Mononuclear cell (primary cell): Measurements from ENCODE around the gene SFMBT2. TPM values are rescaled to one million over a fixed set of nuclear protein-coding genes. Genes with fewer than 3 reads are reported as not detected.

Experiments
- H3K27me3 ChIP-seq: 2 replicates; pipeline ENCODE4 v1.6.0; 2011; ENCODE audit warnings: low read length, control low read depth; ENCODE audit not compliant: insufficient read depth
- H3K4me1 ChIP-seq: 2 replicates; pipeline ENCODE4 v1.5.1; 2011; ENCODE audit warnings: mild to moderate bottlenecking, low read length, control low read depth; ENCODE audit not compliant: insufficient read depth
- H3K4me3 ChIP-seq: 2 replicates; pipeline ENCODE4 v1.5.1; 2011; ENCODE audit warnings: mild to moderate bottlenecking, low read length, moderate library complexity
- H3K9me3 ChIP-seq: 2 replicates; pipeline ENCODE4 v1.5.1; 2011; ENCODE audit warnings: low read depth, mild to moderate bottlenecking, control low read depth, low read length
- total RNA-seq: library from RNA; depleted of rRNA; stranded (reverse); fragments of >200 nt; gene quantifications from one replicate; pipeline ENCODE4 v1.2.3, GENCODE V29; 2012

The SFMBT2 gene
- total RNA-seq, 1 donor, result 22.8 TPM

DNA sequence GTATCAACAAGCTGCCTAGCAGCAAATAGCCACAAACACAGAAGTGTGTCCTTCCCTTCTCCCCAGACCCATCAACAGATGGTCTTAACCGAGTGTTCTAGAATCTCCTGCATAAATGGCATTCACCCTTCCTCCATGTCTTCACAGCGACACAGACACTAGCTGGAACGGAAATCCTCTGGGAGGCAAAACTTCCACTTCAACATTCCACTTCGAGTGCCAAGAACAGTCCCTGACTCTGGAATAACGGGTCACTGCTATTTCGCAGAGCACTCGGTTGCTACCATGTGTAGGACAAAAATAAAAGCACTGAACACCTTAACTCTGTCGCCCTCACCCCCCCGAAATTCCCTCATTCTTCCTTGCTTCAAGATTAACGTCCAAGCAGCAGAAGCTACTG, 65.1 kb downstream of the SFMBT2 start:
- Histone ChIP-seq H3K27me3 (no peaks in the 10 kb centered on the region), H3K4me1 (no peaks in the 10 kb centered on the region), H3K9me3 (no peaks in the 10 kb centered on the region)

GRCh38 chr10:7343040-7343439, 67.8 kb downstream of the SFMBT2 start:
- no peak overlapping the region for H3K4me3 ChIP-seq
- no peaks in the 10 kb centered on the region for H3K27me3 ChIP-seq
- H3K4me1 ChIP-seq, result no peaks in the 10 kb centered on the region
- H3K9me3 ChIP-seq, result no peaks in the 10 kb centered on the region

More for the DNA sequence above, 65.1 kb downstream of the SFMBT2 start:
- H3K4me3 ChIP-seq, result no peak overlapping the region

DNA sequence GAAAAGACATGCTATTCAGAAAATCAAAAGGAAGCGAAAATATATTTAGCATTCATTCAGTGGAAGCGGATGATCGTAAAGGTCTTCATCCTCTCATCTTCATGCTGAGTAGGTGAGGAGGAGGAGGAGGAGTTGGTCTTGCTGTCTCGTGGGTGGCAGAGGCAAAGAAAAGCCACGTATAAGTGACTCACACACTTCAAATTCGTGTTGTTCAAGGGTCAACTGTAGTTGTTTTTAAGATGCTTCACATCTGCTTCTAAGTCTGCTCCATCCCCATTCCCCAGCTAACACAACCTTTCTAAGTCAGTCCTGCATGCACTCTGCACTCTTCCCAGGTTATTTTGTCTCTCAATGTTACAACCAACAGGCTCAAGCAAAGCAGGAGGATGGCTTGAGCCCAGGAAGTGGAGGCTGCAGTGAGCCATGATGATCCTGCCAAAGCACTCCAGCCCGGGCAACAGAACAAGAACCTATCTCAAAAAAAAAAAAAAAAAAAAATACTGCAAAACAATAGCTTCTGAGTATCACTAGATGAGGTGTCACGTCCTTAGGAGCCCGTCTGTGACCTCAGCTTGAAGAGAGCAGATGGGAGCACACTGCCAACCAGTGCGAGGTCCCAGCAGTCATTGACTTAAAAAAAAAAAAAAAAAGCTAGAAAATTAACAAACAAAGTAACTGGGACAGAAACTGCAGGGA, 70.5 kb downstream of the SFMBT2 start:
- Histone ChIP-seq H3K9me3 (no peaks in the 10 kb centered on the region), H3K4me1 (peaks cover 10% of the 10 kb centered on the region), H3K4me3 (no peak overlapping the region), H3K27me3 (no peaks in the 10 kb centered on the region)

- Histone ChIP-seq H3K4me1 (peaks cover 10% of the 10 kb centered on the region), H3K9me3 (no peaks in the 10 kb centered on the region), H3K27me3 (no peaks in the 10 kb centered on the region), H3K4me3 (no peak overlapping the region)
These were observed 71.3 kb downstream of the SFMBT2 start for GRCh38 chr10:7339510-7339909.

DNA sequence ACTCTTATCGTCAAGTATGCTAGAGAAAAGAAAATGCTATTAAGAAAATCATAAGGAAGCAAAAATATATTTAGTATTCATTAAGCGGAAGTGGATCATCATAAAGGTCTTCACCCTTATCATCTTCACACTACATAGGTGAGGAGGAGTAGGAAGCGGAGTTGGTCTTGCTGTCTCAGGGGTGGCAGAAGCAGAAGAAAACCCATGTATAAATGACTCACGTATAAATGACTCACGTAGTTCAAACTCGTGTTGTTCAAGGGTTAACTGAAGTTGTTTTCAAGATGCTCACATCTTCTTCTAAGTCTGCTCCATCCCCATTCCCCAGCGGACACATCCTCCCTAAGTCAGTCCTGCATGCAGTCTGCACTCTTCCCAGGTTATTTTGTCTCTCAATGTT, 72.4 kb downstream of the SFMBT2 start:
- Histone ChIP-seq H3K9me3 (no peaks in the 10 kb centered on the region), H3K4me3 (no peak overlapping the region), H3K4me1 (peaks cover 10% of the 10 kb centered on the region), H3K27me3 (no peaks in the 10 kb centered on the region)

GRCh38 chr10:7337431-7338171, 73.2 kb downstream of the SFMBT2 start:
- Histone ChIP-seq H3K4me3 (no peak overlapping the region), H3K9me3 (no peaks in the 10 kb centered on the region), H3K4me1 (peaks cover 10% of the 10 kb centered on the region), H3K27me3 (no peaks in the 10 kb centered on the region)

- H3K27me3 ChIP-seq, result no peaks in the 10 kb centered on the region
- peaks cover 10% of the 10 kb centered on the region for H3K4me1 ChIP-seq
- H3K9me3 ChIP-seq, result no peaks in the 10 kb centered on the region
- H3K4me3 ChIP-seq, result no peak overlapping the region
These were observed 74.9 kb downstream of the SFMBT2 start for GRCh38 chr10:7335977-7336376.

GRCh38 chr10:7334642-7334964, 76.2 kb downstream of the SFMBT2 start:
- Histone ChIP-seq H3K4me3 (no peak overlapping the region), H3K9me3 (no peaks in the 10 kb centered on the region), H3K27me3 (no peaks in the 10 kb centered on the region), H3K4me1 (peaks cover 10% of the 10 kb centered on the region)

DNA sequence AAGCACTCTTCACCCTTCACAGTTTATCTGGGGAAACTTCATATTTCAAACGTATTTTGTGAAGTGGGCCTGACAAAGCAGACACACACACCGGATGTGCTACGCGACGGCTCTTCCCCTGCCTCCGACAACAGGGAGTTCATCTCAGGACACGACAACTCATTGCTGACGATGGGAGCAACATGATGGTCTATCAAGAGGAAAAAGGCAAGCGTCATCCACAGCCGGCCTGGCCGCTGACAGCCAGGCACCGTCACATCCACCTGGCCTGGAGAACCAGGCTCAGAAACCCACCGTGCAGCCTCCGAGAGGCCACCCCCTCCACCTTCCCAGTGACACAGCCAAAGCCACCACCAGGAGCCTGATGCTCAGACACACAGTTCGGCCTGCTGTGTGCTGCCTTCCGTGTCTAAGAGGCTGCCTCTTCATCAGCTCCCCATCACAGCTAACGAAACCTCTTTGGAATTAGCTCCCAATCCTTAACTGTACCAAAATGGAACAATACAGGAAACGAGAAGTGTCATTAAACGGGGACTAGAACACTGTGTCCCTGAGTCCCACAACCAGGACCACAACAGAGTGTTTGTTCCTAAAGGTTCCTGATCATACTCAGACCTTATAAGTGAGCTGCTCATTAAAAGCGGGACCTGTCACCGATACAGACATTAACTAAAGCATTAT, 76.7 kb downstream of the SFMBT2 start:
- H3K27me3 ChIP-seq, result no peaks in the 10 kb centered on the region
- no peaks in the 10 kb centered on the region for H3K9me3 ChIP-seq
- no peak overlapping the region for H3K4me3 ChIP-seq
- peaks cover 10% of the 10 kb centered on the region for H3K4me1 ChIP-seq

GRCh38 chr10:7329219-7329618, 81.6 kb downstream of the SFMBT2 start:
- H3K4me1 ChIP-seq, result no peaks in the 10 kb centered on the region
- H3K27me3 ChIP-seq, result no peaks in the 10 kb centered on the region
- H3K9me3 ChIP-seq, result peaks cover 14% of the 10 kb centered on the region
- H3K4me3 ChIP-seq, result no peak overlapping the region

- H3K27me3 ChIP-seq, result no peaks in the 10 kb centered on the region
- peaks cover 14% of the 10 kb centered on the region for H3K9me3 ChIP-seq
- no peak overlapping the region for H3K4me3 ChIP-seq
- H3K4me1 ChIP-seq, result no peaks in the 10 kb centered on the region
These were observed 82.9 kb downstream of the SFMBT2 start for GRCh38 chr10:7327885-7328284.

- no peak overlapping the region for H3K4me3 ChIP-seq
- no peaks in the 10 kb centered on the region for H3K27me3 ChIP-seq
- H3K9me3 ChIP-seq, result peaks cover 7% of the 10 kb centered on the region
- peaks cover 27% of the 10 kb centered on the region for H3K4me1 ChIP-seq
These were observed 88.2 kb downstream of the SFMBT2 start for GRCh38 chr10:7322623-7323022.

DNA sequence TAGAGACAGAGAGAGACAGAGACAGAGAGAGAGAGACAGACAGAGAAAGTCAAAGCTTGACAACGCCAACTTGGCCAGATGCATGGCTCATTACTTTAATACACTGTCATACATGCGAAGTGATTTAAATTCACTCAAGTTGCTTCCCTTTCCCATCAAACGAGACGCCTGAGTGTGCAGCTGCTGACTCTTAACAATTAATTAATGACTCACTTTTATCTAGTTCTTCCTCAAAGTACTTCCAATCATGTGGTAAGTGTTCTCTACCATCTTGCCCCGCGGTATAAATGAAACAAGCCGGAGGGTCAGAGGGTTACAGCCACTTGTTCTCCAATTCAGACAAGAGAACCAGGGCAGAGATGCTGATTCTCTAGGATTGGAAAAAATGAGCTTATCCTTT, 90.8 kb downstream of the SFMBT2 start:
- H3K4me3 ChIP-seq, result no peak overlapping the region
- peaks cover 28% of the 10 kb centered on the region for H3K4me1 ChIP-seq
- H3K27me3 ChIP-seq, result no peaks in the 10 kb centered on the region

GRCh38 chr10:7319632-7320031, 91.2 kb downstream of the SFMBT2 start:
- Histone ChIP-seq H3K27me3 (no peaks in the 10 kb centered on the region), H3K9me3 (peaks cover 5% of the 10 kb centered on the region), H3K4me1 (peaks cover 28% of the 10 kb centered on the region), H3K4me3 (no peak overlapping the region)

More for the DNA sequence above, 90.8 kb downstream of the SFMBT2 start:
- peaks cover 5% of the 10 kb centered on the region for H3K9me3 ChIP-seq

GRCh38 chr10:7318836-7319235, 92.0 kb downstream of the SFMBT2 start:
- H3K4me1 ChIP-seq, result peaks cover 34% of the 10 kb centered on the region
- no peaks in the 10 kb centered on the region for H3K27me3 ChIP-seq
- peaks cover 5% of the 10 kb centered on the region for H3K9me3 ChIP-seq
- H3K4me3 ChIP-seq, result no peak overlapping the region
